Thoracic aorta (tissue), 2 donors: Measurements from ENCODE around the gene NUDT8. TPM values are rescaled to one million over a fixed set of nuclear protein-coding genes. Genes with fewer than 3 reads are reported as not detected.

Source experiments
- ATAC-seq: fragments of 150-250 bp; one replicate; pipeline ENCODE4 v1.8.0; 2017; ENCODE audit warnings: low read depth; ENCODE audit not compliant: insufficient number of reproducible peaks, low FRiP score
- DNase-seq: peaks from one replicate; pipeline ENCODE4 v3.0.0-alpha.2; 2020; ENCODE audit warnings: low spot score
- H3K27ac ChIP-seq, 2 donors: fragments of 200-600 bp; sonication (generic); 1 replicate in 1 of 2; 2 replicates in 1 of 2; pipeline ENCODE4 v1.5.1; 2016; ENCODE audit warnings: mild to moderate bottlenecking in 2 of 2, moderate library complexity in 2 of 2
- H3K27me3 ChIP-seq: fragments of 200-600 bp; sonication (generic); replicated peaks from 2 replicates; pipeline ENCODE4 v1.6.0; 2016; ENCODE audit warnings: mild to moderate bottlenecking; ENCODE audit not compliant: insufficient read depth
- H3K36me3 ChIP-seq: fragments of 200-600 bp; sonication (generic); one replicate; pipeline ENCODE4 v1.5.1; 2016
- H3K4me1 ChIP-seq, 2 donors: fragments of 200-600 bp; sonication (generic); 1 replicate in 1 of 2; 2 replicates in 1 of 2; pipeline versions ENCODE4 v1.5.1 to v1.6.0; 2016; ENCODE audit warnings: low read depth in 2 of 2, mild to moderate bottlenecking in 1 of 2; ENCODE audit not compliant: control insufficient read depth in 1 of 2
- H3K4me3 ChIP-seq: fragments of 200-600 bp; sonication (generic); 2 replicates; pipeline ENCODE4 v1.5.1; 2016; ENCODE audit warnings: mild to moderate bottlenecking
- H3K9me3 ChIP-seq: fragments of 200-600 bp; sonication (generic); 2 replicates; pipeline ENCODE4 v1.5.1; 2016
- total RNA-seq, 2 donors: library from RNA; depleted of rRNA; stranded (reverse); fragments of >200 nt; gene quantifications; one replicate each; pipeline versions ENCODE4 v1.1.0 to v1.2.3, GENCODE V29; 2016
- TF ChIP-seq, protein P1 (sequence below): fragments of 200-600 bp; sonication (generic); IDR thresholded peaks from one replicate; pipeline ENCODE4 v1.5.1; 2019; ENCODE audit warnings: antibody characterized with exemption

Gene NUDT8
- total RNA-seq, 2 donors from 2014 or later = 5.7 to 6.1 TPM

DNA sequence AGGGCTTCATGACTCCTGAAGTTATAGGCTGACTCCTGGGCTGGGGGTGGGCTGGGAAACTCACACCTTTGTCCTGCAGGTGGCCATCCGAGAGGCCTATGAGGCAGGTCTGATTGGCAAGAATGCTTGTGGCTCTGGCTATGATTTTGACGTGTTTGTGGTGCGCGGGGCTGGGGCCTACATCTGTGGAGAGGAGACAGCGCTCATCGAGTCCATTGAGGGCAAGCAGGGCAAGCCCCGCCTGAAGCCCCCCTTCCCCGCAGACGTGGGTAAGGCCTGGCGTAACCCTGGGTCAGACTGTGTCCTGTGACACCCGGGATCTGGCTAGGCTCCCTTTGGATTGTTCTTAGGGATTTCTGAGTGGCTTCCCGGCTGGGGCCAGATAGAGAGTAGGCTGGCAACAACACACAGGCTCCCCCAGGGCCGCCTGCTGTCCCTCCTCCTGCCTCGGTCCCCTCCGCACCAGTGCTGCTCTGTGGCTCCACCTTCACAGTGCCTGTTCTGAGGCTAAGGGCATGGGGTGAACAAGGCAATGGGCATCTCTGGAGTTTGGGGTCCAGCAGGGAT, 19.4 kb downstream of the NUDT8 start:
- TF ChIP-seq, protein P1, sequence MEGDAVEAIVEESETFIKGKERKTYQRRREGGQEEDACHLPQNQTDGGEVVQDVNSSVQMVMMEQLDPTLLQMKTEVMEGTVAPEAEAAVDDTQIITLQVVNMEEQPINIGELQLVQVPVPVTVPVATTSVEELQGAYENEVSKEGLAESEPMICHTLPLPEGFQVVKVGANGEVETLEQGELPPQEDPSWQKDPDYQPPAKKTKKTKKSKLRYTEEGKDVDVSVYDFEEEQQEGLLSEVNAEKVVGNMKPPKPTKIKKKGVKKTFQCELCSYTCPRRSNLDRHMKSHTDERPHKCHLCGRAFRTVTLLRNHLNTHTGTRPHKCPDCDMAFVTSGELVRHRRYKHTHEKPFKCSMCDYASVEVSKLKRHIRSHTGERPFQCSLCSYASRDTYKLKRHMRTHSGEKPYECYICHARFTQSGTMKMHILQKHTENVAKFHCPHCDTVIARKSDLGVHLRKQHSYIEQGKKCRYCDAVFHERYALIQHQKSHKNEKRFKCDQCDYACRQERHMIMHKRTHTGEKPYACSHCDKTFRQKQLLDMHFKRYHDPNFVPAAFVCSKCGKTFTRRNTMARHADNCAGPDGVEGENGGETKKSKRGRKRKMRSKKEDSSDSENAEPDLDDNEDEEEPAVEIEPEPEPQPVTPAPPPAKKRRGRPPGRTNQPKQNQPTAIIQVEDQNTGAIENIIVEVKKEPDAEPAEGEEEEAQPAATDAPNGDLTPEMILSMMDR = no peak
- DNase-seq (no peak), ATAC-seq (no peak)
- Histone ChIP-seq H3K9me3 (no peaks in the 10 kb centered on the region), H3K36me3 (peaks cover 19% of the 10 kb centered on the region), H3K27me3 (no peaks in the 10 kb centered on the region), H3K27ac (no peak overlapping the region), H3K4me3 (no peak overlapping the region), H3K4me1 (peaks cover 11 to 33% of the 10 kb centered on the region in 2 donors)

DNA sequence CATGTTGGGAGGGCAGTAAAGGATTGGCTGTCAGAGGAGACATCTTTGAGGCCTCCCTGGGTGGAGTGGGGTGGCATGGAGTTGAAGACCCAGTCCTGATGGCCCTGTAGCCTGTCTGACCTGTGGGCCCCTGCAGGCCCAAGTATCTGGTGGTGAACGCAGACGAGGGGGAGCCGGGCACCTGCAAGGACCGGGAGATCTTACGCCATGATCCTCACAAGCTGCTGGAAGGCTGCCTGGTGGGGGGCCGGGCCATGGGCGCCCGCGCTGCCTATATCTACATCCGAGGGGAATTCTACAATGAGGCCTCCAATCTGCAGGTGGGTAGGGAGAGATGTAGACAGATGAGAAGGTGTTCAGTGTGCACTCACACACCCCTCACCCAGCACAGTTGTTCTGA, 20.4 kb downstream of the NUDT8 start:
- Histone ChIP-seq H3K27ac (no peak overlapping the region), H3K27me3 (no peaks in the 10 kb centered on the region), H3K36me3 (peaks cover 19% of the 10 kb centered on the region), H3K4me1 (peaks cover 9 to 35% of the 10 kb centered on the region in 2 donors), H3K9me3 (no peaks in the 10 kb centered on the region), H3K4me3 (no peak overlapping the region)
- no peak for DNase-seq
- no peak for ATAC-seq
- TF ChIP-seq, protein P1 = no peak

DNA sequence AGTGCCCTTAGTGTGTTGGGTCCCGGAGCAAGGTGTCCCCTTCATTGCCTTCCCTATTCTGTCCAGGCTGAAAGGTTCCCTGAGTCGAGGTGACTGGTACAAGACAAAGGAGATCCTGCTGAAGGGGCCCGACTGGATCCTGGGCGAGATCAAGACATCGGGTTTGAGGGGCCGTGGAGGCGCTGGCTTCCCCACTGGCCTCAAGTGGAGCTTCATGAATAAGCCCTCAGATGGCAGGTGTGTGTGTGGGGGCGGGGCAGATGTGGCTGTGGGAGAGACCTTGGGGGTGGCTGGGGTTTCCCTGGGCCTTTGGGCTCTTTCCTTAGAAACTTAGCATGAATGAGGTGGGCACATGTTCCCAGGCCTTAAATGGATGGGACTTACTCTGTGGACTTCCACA, 21.3 kb downstream of the NUDT8 start:
- DNase-seq = no peak
- no peaks in the 10 kb centered on the region for H3K27me3 ChIP-seq
- TF ChIP-seq, protein P1 = no peak
- H3K36me3 ChIP-seq = peaks cover 19% of the 10 kb centered on the region
- ATAC-seq = no peak
- peaks cover 7 to 27% of the 10 kb centered on the region in 2 donors for H3K4me1 ChIP-seq
- no peaks in the 10 kb centered on the region for H3K9me3 ChIP-seq
- H3K4me3 ChIP-seq = no peak overlapping the region
- H3K27ac ChIP-seq = no peak overlapping the region

DNA sequence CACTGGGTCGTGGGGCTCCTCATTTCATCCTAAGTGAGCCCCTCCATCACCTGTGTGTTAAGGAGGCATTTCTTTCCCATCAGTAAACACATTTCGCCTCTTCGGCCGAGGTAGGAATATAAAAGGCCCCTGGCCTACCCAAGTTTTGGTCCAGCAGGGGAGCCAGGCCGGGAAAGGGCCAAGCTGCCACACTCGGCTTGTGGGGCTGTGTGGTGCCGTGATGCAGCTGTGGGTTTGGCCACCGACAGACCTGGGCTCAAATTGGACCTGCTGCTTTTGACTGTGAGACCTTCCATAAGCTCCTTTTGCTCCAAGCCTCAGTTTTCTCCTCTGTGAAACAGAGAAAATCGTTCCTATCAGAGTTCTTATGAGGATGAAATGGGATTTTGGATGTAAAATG, 22.2 kb downstream of the NUDT8 start:
- H3K9me3 ChIP-seq = no peaks in the 10 kb centered on the region
- DNase-seq = no peak
- peaks cover 7 to 26% of the 10 kb centered on the region in 2 donors for H3K4me1 ChIP-seq
- H3K27me3 ChIP-seq = no peaks in the 10 kb centered on the region
- H3K36me3 ChIP-seq = peaks cover 19% of the 10 kb centered on the region
- H3K27ac ChIP-seq = peak overlapping the region in 1 of 2 donors; percentile 77
- TF ChIP-seq, protein P1 = no peak
- ATAC-seq = no peak
- peak overlapping the region; percentile 89 for H3K4me3 ChIP-seq

DNA sequence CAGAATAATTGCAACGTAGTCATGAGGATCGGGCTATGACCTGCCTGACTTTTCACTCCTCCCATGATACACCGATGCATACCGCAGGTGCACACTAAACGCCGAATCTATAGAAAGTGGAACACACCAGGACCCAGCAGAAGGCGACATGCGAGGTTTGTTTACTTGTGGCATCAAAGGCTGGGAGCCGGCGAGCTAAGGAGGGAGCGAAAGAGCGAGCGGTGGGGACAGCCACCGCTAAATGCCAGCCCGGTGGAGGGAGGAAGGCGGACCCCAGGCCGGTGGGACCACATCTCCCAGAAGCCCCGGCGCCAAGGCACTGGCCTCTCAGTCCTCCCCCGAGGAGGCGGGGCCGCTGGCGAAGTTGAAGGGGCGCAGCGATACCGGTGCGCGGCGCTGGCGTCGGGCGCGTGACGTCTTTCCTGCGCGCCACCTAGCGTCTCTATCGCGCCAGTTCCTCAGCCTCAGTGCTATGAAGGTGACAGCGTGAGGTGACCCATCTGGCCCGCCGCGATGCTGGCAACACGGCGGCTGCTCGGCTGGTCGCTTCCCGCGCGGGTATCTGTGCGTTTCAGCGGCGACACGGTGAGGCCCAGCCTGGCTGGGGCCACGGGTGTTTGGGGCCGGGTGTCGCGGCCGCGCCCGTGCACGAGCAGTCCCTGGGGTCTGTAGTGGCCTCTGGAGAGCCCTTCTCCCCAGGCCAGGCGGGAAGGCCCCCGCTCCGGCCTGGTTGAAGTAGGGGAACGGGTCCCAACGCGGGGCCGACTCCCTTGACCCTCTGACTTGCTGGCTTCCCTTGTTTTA, 23.0 kb downstream of the NUDT8 start, which contains the start of gene NDUFV1:
Gene NDUFV1, plus strand, starts transcription at position 445 of the 804 bp plus-strand sequence. Its CDS starts 69 bp downstream, at position 514.
- H3K27me3 ChIP-seq = no peaks in the 10 kb centered on the region
- H3K4me1 ChIP-seq = peaks cover 7 to 26% of the 10 kb centered on the region in 2 donors
- H3K36me3 ChIP-seq = peaks cover 19% of the 10 kb centered on the region
- peak within 1 kb of the TSS; percentile 77 to 83 for H3K27ac ChIP-seq
- DNase-seq = peak; percentile 92
- no peaks in the 10 kb centered on the region for H3K9me3 ChIP-seq
- peak; percentile 98 for ATAC-seq
- TF ChIP-seq, protein P1 = peak; percentile 68
- peak within 1 kb of the TSS; percentile 89 for H3K4me3 ChIP-seq
